M059J (cell line): ENCODE measurements around the gene C6orf141. TPM values are rescaled to one million over a fixed set of nuclear protein-coding genes. Genes with fewer than 3 reads are reported as not detected.

Source experiments
- DNase-seq: peaks from one replicate; pipeline ENCODE4 v3.0.0-alpha.2; 2012; ENCODE audit warnings: low read depth
- total RNA-seq: library from RNA; depleted of rRNA; stranded (reverse); fragments of >200 nt; shearing (Covaris generic); gene quantifications from 2 replicates; pipeline ENCODE4 v1.2.3, GENCODE V29; 2014

C6orf141 gene
- total RNA-seq, 1 experiment from 2014 or later, result 16.6 TPM

- no peak for DNase-seq
Measured at GRCh38 chr6:49539102-49539501, 11.4 kb upstream of the C6orf141 start.

- DNase-seq, result peak; percentile 48
Measured at GRCh38 chr6:49540614-49541013, 9.9 kb upstream of the C6orf141 start.

DNA sequence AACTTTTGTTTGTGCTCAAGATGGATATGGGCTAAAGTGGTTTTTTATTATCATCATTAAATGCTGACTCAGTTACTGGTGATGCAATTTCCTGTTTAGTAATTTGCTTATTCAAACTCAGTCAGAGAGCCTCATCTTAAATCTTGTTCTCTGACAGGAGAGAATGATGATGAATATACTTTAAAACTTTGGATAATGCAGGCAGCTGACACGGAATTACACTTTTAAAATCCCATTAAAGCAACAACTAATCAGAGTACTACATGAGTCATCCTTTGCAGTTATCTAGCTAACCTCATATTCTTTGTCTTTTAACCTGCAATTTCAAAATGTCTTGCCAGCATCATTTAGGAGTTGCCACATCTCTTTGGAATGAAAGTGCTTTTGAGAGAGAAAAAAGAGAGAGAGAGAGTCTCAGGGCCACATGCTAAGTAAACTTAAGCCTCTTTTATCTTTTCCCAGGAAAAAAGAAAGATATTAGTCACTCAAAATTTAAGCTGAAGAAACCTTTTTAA, 9.2 kb upstream of the C6orf141 start:
- DNase-seq, result peak; percentile 98

DNA sequence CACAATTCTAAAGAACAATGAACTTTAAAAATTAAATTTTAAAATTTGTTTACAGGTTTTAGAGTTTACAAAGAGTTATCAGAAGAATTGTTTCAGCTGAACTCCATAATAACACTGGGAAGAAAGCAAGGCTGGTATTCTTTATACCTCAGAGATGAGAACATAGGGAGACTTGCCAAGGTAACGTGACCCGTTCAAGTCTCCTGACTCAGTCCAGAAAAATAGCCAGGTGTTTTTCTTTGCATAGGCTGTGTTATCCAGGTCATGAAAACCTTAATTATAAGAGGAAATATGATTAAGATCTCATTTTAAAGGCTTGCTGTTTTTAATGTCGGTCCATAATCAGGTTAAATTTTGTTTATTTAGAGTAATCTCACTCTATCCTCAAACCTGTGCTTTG, 8.5 kb upstream of the C6orf141 start:
- DNase-seq, result peak; percentile 72

DNA sequence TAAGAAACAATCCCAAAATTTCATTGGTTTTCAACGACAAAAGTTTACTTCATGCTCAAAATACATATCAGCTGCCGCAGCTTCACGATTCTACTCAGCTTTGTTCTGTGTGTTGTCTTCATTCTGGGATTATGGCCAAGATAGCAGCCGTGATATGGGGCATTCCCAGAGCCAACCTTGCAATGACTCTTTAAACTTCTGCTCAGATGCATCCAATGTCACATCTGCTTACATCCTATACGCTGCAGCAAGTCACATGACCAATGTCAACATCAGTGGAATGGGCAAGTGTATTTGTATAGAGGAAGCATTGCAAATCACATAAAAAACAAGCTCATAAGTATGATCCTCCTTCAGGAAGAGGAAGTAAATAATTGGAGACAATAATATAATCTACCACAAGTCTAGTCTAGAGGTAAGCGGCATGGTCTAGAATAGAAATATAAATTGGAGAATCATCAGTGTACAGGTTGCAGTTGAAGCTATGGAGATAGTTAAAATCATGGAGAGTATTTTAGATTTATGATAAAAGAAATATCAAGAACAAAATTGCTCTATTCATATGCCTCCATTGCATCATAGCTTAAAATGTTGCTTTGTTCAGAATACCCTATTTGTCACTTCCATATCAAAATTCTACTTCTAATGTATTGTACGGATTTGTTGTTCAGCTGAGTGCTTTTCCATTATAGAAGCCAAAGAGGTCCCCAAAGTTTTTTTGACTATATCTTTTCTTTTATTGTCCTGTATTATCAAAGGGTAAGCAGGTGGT, 7.2 kb upstream of the C6orf141 start:
- no peak for DNase-seq

DNA sequence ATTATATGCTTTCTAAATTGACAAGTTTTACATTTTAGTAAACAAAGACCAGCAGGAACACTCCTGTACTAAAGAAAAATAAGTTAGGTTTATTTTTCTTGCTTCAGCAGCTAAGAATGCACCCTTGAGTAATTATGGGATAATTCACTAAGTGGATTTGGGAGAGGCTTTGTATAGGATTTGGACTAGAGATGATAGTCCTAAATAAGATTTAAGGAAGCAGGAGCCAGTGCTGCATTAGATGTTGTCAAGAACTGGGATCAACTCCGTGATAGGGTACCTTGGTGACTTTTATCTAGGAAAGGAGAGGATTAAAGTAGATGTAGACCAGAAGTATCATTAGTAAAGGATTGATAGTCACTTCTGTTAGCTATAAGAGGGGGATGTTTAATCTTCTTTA, 4.1 kb upstream of the C6orf141 start:
- DNase-seq, result no peak

DNA sequence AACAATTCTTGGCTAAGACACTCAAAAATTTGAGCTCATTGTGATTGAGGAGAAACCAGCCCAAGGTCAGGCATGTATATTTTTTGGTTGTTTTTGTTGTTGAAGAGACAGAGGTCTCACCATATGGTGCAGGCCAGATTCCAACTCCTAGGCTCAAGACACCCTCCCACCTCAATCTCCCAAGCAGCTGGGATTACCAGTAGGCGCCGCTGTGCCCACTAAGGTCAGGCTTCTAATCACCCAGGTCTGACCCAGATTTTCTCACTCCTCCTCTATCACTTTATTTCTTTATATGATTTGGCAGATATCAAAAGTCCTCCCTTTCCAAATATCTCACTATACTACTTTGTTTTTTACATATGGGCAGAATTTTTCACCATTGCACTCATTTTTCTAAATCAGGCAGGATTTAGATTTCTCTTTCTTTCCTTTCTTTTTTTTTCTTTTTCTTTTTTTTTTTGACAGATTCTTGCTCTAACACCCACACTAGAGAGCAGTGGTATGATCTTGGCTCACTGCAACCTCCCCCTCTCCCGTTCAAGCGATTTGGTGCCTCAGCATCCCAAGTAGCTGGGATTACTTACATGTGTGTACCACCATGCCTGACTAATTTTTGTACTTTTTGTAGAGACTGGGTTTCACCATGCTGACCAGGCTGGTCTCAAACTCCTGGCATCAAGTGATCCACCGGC, 1.7 kb upstream of the C6orf141 start:
- no peak for DNase-seq

- DNase-seq, result no peak
Measured at GRCh38 chr6:49549691-49550491, 577 bp upstream of the C6orf141 start.

DNA sequence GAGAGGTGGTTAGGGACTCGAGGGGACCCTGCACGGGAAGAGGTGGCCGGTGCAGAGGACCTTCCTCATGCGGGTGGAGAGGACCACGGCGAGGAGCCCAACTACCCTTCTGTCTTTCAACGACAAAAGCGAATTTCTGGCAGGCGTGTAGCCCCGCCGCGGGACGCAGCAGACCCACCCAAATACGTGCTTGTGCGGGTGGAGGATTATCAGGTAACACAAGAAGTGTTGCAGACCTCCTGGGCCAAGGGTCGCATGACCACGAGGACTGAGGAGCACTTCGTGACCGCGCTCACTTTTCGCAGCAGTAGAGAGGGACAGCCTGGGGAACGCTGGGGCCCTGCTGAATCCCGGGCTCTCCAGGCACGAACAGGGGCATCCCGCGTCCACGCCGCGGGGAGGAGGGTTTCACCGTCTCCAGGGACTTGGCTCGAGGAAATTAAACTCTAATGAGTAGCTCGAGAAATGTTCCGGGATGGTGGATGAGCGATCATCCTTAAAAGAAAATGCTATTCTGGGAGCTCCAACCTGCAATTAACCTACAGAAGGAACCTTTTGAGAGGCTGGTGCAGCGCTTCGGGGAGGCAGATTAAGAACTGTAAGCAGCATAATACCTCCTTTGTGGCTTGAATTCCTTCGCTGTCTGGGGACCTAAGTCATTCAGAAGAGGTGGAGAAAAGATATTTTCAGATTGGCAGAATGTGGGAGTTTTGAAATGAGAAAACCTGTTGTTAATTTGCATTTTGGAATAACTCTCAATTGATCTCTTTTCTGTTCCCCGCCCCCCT, 804 bp downstream of the C6orf141 start:
- peak; percentile 57 for DNase-seq

DNA sequence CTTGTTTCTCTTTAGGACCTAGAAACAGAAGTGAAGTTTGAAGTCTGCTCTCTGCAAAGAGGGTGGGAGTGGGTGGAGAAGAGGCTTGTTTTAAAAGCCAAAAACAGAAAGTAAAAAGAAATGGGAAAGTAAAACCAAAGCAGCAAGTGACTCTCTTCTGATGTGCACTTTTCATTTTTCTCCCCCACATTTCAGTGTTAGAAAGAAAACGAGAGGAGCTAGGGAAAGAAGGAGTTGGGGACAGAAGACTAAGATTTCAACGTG, 1.3 kb downstream of the C6orf141 start:
- peak; percentile 47 for DNase-seq

DNA sequence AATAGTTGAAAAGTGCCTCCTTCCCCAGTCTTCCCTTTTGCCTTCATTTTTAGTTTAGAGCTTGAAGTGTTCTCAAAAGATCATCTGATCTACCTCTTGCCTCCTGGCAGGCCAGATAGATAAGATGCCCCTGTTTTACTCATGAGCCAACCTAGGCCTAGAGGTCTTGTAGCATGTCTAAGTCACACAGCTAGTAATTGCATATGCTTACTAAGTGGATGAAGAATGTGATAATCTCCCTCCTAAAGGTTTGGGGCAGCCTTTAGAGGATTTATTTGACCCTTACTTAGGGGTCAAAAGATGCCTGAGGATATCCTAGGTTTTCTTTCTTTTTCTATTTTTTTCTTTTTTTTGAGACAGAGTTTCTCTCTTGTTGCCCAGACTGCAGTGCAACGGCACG, 2.1 kb downstream of the C6orf141 start:
- DNase-seq, result peak; percentile 80

DNA sequence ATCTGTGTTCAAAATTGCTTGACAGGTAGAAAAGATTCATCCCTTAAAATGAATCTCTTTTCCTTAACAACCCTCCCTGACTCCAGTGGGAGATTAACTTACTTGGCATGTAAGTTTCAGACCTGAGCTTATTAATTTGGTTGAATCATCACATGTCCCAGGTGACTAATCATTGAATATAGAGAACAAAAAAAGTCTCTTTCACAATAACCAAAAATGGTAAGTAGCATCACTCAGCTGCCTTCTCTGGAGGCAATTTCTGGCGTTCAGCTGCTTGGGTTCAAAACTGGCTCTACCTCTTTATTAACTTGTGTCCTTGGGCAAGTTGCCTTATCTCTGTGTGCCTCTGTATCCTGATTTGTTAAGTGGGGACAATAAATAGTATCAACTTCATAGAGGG, 2.9 kb downstream of the C6orf141 start:
- peak; percentile 94 for DNase-seq

DNA sequence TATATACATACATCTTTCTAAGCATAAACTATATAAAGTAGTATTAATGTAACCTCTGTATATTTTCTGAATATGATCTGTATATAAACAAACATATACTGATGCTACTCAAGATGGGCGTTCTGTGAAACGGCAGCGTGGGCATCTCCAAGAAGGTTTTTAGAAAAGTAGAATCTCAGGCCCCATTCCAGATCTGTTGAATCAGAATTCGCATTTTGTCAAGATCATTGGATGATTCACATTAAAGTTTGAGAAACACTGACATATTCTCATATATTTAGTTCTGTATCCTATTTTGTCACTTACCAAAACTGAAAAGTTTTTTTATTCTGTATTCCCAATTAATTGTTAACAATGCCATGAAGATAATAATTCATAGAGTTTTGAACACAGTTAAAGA, 5.5 kb downstream of the C6orf141 start:
- peak; percentile 36 for DNase-seq

DNA sequence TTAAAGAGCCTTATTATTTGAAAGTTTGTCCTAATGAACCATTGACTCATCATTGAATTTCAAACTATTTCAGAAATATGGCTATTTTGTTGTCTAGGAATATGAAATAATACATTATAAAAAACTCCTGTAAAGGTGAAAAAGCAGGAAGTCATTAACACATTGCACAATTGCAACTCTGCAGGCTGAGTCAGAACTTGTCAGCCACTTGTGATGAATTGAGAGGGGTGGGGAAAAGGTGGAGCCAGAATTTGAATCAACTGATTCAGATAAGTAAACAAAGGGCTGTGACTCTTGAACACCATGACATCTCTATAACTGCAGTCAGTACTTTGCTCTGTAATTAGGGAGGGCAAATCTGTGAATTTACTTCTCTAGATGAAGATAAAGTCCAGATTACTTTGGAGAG, 6.0 kb downstream of the C6orf141 start:
- DNase-seq, result peak; percentile 94

- DNase-seq, result no peak
Measured at GRCh38 chr6:49557177-49557576, 6.7 kb downstream of the C6orf141 start.

GRCh38 chr6:49558238-49558637, 7.8 kb downstream of the C6orf141 start:
- no peak for DNase-seq

DNA sequence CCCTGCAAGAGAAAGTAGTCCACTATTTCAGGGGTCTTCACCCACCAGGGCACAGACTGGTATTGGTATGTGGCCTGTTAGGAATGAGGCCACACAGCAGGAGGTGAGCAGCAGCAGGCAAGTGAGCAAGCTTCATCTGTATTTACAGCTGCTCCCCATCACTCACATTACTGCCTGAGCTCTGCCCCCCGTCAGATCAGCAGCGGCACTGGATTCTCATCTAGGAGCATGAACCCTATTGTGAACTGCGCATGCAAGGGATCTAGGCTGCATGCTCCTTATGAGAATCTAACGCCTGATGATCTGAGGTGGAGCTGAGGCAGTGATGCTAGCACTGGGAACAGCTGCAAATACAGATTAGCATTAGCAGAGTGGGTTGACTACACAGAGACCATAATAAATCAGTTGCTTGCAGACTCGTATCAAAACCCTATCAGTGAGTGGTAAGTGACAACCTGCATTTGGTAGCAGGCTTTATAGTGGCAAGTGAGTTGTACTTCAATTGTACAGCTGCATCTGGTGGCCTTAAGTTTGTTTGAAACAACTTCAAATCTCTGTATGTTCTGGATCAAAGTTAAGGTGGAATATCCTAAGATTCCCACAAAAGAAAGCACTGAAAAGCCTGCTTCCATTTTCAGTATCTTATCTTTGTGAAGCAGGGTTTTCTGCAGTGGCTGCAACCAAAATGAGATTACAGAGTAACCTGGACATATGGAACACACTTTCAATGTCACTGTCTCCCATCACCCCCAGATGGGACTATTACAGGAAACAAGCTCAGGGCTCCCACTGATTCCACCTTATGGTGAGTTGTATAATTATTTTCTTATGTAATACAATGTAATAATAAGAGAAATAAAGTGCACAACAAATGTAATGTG, 12.8 kb downstream of the C6orf141 start:
- no peak for DNase-seq

- DNase-seq, result no peak
Measured at GRCh38 chr6:49564552-49564951, 14.1 kb downstream of the C6orf141 start.

DNA sequence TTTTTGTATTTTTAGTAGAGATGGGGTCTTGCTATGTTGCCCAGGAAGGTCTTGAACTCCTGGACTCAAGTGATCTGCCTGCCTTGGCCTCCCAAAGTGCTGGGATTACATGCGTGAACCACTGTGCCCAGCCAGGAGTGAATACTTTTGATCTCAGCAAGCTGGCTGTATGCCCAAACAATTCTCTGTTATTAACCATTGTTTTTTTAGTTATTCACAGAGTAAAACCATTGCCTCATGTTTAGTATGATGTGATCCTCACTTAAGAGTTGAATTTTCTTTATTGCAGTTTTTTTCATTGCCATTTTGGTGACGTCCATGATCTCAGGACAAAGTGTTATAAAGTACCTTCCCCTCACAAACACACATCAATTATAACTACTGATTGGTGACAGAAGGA, 14.8 kb downstream of the C6orf141 start:
- DNase-seq, result no peak

GRCh38 chr6:49565855-49566254, 15.4 kb downstream of the C6orf141 start:
- peak; percentile 80 for DNase-seq
